RWPE1 (cell line): Measurements from ENCODE around the gene ANO7.

Experiments used
- CTCF ChIA-PET: fragments of 350-600 bp; sonication (Branson Sonifier 250); formaldehyde crosslinking; extraction: SDS; loops from one replicate; lab custom pipeline; 2021; lab: Yijun Ruan, JAX
- POLR2A ChIA-PET: fragments of 400-600 bp; formaldehyde crosslinking; extraction: SDS; loops from one replicate; lab custom pipeline; 2020; ENCODE audit warnings: antibody characterized with exemption; ENCODE audit not compliant: low non-redundant PET; lab: Yijun Ruan, JAX
- DNase-seq: peaks from one replicate; pipeline ENCODE4 v3.0.0; 2012; ENCODE audit warnings: low spot score
- H3K27ac ChIP-seq: fragments of 450-650 bp; 2 replicates; pipeline ENCODE4 v1.5.1; 2017
- CTCF ChIP-seq: fragments of 450-650 bp; conservative IDR thresholded peaks from 2 replicates; pipeline ENCODE4 v1.5.1; 2017; ENCODE audit warnings: low read depth, mild to moderate bottlenecking

The ANO7 gene

GRCh38 chr2:241187918-241188234 lies 601 bp upstream of the ANO7 start:
- TF ChIP-seq CTCF, result no peak
- POLR2A ChIA-PET, result no interaction called here
- no peak for DNase-seq
- CTCF ChIA-PET, result interaction anchor here (0.6 kb wide), 1 partner anchor 1921 kb away, joined by 3 read pairs; no protein-coding TSS in a partner anchor
- H3K27ac ChIP-seq, result no peak overlapping the region

- no peak overlapping the region for H3K27ac ChIP-seq
- TF ChIP-seq CTCF, result no peak
- ChIA-PET POLR2A (interaction anchor here (0.5 kb wide), 1 partner anchor 91 kb away, joined by 3 read pairs; no protein-coding TSS in a partner anchor), CTCF (interaction anchor here (0.6 to 0.7 kb wide), 3 partner anchors 35 to 346 kb away, joined by 3 to 5 read pairs (median 4); no protein-coding TSS in a partner anchor)
- no peak for DNase-seq
Observed at GRCh38 chr2:241189093-241189855, 797 bp downstream of the ANO7 start.

GRCh38 chr2:241189856-241190201 lies 1.4 kb downstream of the ANO7 start:
- no peak for DNase-seq
- H3K27ac ChIP-seq, result no peak overlapping the region
- TF ChIP-seq CTCF, result no peak
- ChIA-PET POLR2A (interaction anchor here (0.5 kb wide), 1 partner anchor 90 kb away, joined by 3 read pairs; no protein-coding TSS in a partner anchor), CTCF (interaction anchor here (0.6 kb wide), 2 partner anchors 194 to 346 kb away, joined by 3 to 5 read pairs; no protein-coding TSS in a partner anchor)

GRCh38 chr2:241190291-241190981 lies 2.0 kb downstream of the ANO7 start:
- no peak for DNase-seq
- no peak for TF ChIP-seq CTCF
- CTCF ChIA-PET, result no interaction called here

GRCh38 chr2:241191081-241191480 lies 2.6 kb downstream of the ANO7 start:
- TF ChIP-seq CTCF, result no peak
- POLR2A ChIA-PET, result no interaction called here
- H3K27ac ChIP-seq, result no peak overlapping the region
- no peak for DNase-seq
- CTCF ChIA-PET, result no interaction called here

More at GRCh38 chr2:241190291-241190981, 2.0 kb downstream of the ANO7 start:
- POLR2A ChIA-PET, result interaction anchor here (0.5 kb wide), 1 partner anchor 89 kb away, joined by 3 read pairs; no protein-coding TSS in a partner anchor
- H3K27ac ChIP-seq, result no peak overlapping the region

- ChIA-PET CTCF (interaction anchor here (0.6 kb wide), 1 partner anchor 280 kb away, joined by 5 read pairs; no protein-coding TSS in a partner anchor), POLR2A (no interaction called here)
- no peak for TF ChIP-seq CTCF
- no peak overlapping the region for H3K27ac ChIP-seq
- DNase-seq, result no peak
Observed at GRCh38 chr2:241193271-241193670, 4.8 kb downstream of the ANO7 start.
